AML-193 (cell line): ENCODE measurements around the gene FAM90A1.
A peak's percentile ranks its signal among the peaks of the same experiment; 100 is the strongest.
"Not testable (repeated sequence)": the region's sequence is repeated elsewhere in the genome, so short reads cannot be mapped to it uniquely, and the experiment has no call there.

Experiments used
- DNase-seq, 2 experiments: peaks; one replicate each; lab custom pipeline; 2025; lab: John Stamatoyannopoulos, UW

FAM90A1 gene

GRCh38 chr12:8226992-8227731 is at the start of gene FAM90A1:
TSS of gene FAM90A1 (minus strand) at chr12:8227618. CDS start at chr12:8224832, 2,786 bp downstream.
- not testable (repeated sequence) for DNase-seq

- DNase-seq, result not testable (repeated sequence)
These were observed 49.0 kb upstream of the FAM90A1 start for GRCh38 chr12:8276397-8276796.

- DNase-seq, result peak in 1 of 2 experiments; percentile 1
These were observed 39.3 kb upstream of the FAM90A1 start for GRCh38 chr12:8266706-8267105.

- not testable (repeated sequence) for DNase-seq
These were observed 36.8 kb upstream of the FAM90A1 start for GRCh38 chr12:8264236-8264635.

GRCh38 chr12:8261111-8261554 is 33.7 kb upstream of the FAM90A1 start:
- not testable (repeated sequence) for DNase-seq

- not testable (repeated sequence) for DNase-seq
These were observed 28.9 kb upstream of the FAM90A1 start for GRCh38 chr12:8256356-8256755.

- not testable (repeated sequence) for DNase-seq
These were observed 27.3 kb upstream of the FAM90A1 start for GRCh38 chr12:8254705-8255104.

GRCh38 chr12:8252056-8252818 is 24.8 kb upstream of the FAM90A1 start:
- not testable (repeated sequence) for DNase-seq

- not testable (repeated sequence) for DNase-seq
These were observed 24.2 kb upstream of the FAM90A1 start for GRCh38 chr12:8251616-8252015.

GRCh38 chr12:8246941-8247535 is 19.6 kb upstream of the FAM90A1 start:
- DNase-seq, result not testable (repeated sequence)

GRCh38 chr12:8243682-8244161 is 16.3 kb upstream of the FAM90A1 start:
- DNase-seq, result peak in 1 of 2 experiments; percentile 35

- peak; percentile 76 to 93 for DNase-seq
These were observed 15.7 kb upstream of the FAM90A1 start for GRCh38 chr12:8242880-8243681.

GRCh38 chr12:8242622-8242879 is 15.1 kb upstream of the FAM90A1 start:
- DNase-seq, result not testable (repeated sequence)

- DNase-seq, result not testable (repeated sequence)
These were observed 14.7 kb upstream of the FAM90A1 start for GRCh38 chr12:8241917-8242621.

GRCh38 chr12:8240340-8241114 is 13.1 kb upstream of the FAM90A1 start:
- not testable (repeated sequence) for DNase-seq

- DNase-seq, result not testable (repeated sequence)
These were observed 9.6 kb upstream of the FAM90A1 start for GRCh38 chr12:8237031-8237430.

- not testable (repeated sequence) for DNase-seq
These were observed 8.1 kb upstream of the FAM90A1 start for GRCh38 chr12:8235316-8236157.

- not testable (repeated sequence) for DNase-seq
These were observed 7.3 kb upstream of the FAM90A1 start for GRCh38 chr12:8234746-8235145.

GRCh38 chr12:8233935-8234495 is 6.6 kb upstream of the FAM90A1 start:
- DNase-seq, result not testable (repeated sequence)
